Panc1 (cell line): Measurements from ENCODE around the gene PIERCE2. TPM values are rescaled to one million over a fixed set of nuclear protein-coding genes. Genes with fewer than 3 reads are reported as not detected.

Source experiments
- ATAC-seq: fragments of 200-7000 bp; cut with Tn5 transposase; 2 replicates; pipeline ENCODE4 v1.9.1; 2020; ENCODE audit warnings: mild to moderate bottlenecking, moderate library complexity
- BruUV-seq: library from RNA; stranded (reverse); fragments of 400-500 nt; replicated peaks from 2 replicates; lab custom pipeline; 2021; lab: Mats Ljungman, UMichigan
- CTCF ChIA-PET: fragments of 300-600 bp; sonication (Branson Sonifier 250); formaldehyde crosslinking; loops from one replicate; lab custom pipeline; 2022; ENCODE audit warnings: antibody characterized with exemption; lab: Charles Lee
- POLR2A ChIA-PET: fragments of 300-600 bp; sonication (Branson Sonifier 250); formaldehyde crosslinking; loops from one replicate; lab custom pipeline; 2022; ENCODE audit warnings: antibody characterized with exemption; lab: Charles Lee
- DNase-seq: peaks from one replicate; pipeline ENCODE4 v3.0.0-alpha.2; 2010; ENCODE audit warnings: low read depth, low spot score
- H3K27ac ChIP-seq: 2 replicates; pipeline ENCODE4 v1.5.1; 2011; ENCODE audit warnings: mild to moderate bottlenecking, low read length, inconsistent platforms
- H3K27me3 ChIP-seq: fragments of 200-500 bp; sonication (Bioruptor generic); 2 replicates; pipeline ENCODE4 v1.6.0; 2014; ENCODE audit warnings: low read length, inconsistent platforms; ENCODE audit not compliant: control insufficient read depth, insufficient read depth
- H3K36me3 ChIP-seq: fragments of 200-500 bp; sonication (Bioruptor generic); 2 replicates; pipeline ENCODE4 v1.5.1; 2014; ENCODE audit warnings: inconsistent platforms, mild to moderate bottlenecking, low read length, moderate library complexity; ENCODE audit not compliant: control insufficient read depth, insufficient read depth
- H3K4me1 ChIP-seq: 2 replicates; pipeline ENCODE4 v1.5.1; 2011; ENCODE audit warnings: inconsistent platforms, mild to moderate bottlenecking, low read length, moderate library complexity; ENCODE audit not compliant: control insufficient read depth, insufficient read depth
- H3K4me3 ChIP-seq, 2 experiments: 2 replicates each; pipeline ENCODE4 v1.5.1; 2011 to 2012; ENCODE audit warnings: low read depth in 2 of 2, low read length in 2 of 2, mild to moderate bottlenecking in 2 of 2, inconsistent platforms in 1 of 2, moderate library complexity in 1 of 2
- H3K9me3 ChIP-seq: fragments of 200-500 bp; sonication (Bioruptor generic); 2 replicates; pipeline ENCODE4 v1.5.1; 2014; ENCODE audit warnings: low read depth, mild to moderate bottlenecking, inconsistent platforms, low read length, moderate library complexity; ENCODE audit not compliant: control insufficient read depth, insufficient read depth
- CTCF ChIP-seq: fragments of 450-650 bp; IDR thresholded peaks from 2 replicates; pipeline ENCODE4 v1.5.1; 2017; ENCODE audit warnings: mild to moderate bottlenecking
- POLR2AphosphoS5 ChIP-seq: IDR thresholded peaks from 2 replicates; pipeline ENCODE4 v1.6.1; 2012; ENCODE audit warnings: mild to moderate bottlenecking, low read depth, low read length, moderate library complexity
- REST ChIP-seq, 2 experiments: IDR thresholded peaks; 2 replicates each; pipeline ENCODE4 v1.6.1; 2011 to 2012; ENCODE audit warnings: low read depth in 2 of 2, control low read depth in 1 of 2, low read length in 1 of 2, mild to moderate bottlenecking in 1 of 2, moderate library complexity in 1 of 2; ENCODE audit not compliant: insufficient read depth in 1 of 2
- SIN3A ChIP-seq: IDR thresholded peaks from 2 replicates; pipeline ENCODE4 v1.6.1; 2012; ENCODE audit warnings: low read depth, mild to moderate bottlenecking, low read length, moderate library complexity, borderline replicate concordance; ENCODE audit not compliant: insufficient read depth
- TCF7L2 ChIP-seq: IDR thresholded peaks from 2 replicates; pipeline ENCODE4 v1.6.1; 2011; ENCODE audit warnings: mild to moderate bottlenecking, low read depth, low read length, inconsistent platforms
- in situ Hi-C: cut with HindIII; loops from 2 replicates; pipeline ENCODE4 v1.10.0; 2016; ENCODE audit warnings: low sequenced_read_pairs, low pct_unique_long_range_greater_than_20kb
- intact Hi-C: fragments of 100-400 bp; cut with micrococcal nuclease; formaldehyde crosslinking; loops from one replicate; pipeline ENCODE4 v1.10.0; 2022; ENCODE audit not compliant: unreplicated experiment
- total RNA-seq: library from RNA; stranded (reverse); gene quantifications from one replicate; pipeline ENCODE4 v1.2.1, GENCODE V29; 2021; ENCODE audit not compliant: unreplicated experiment

The PIERCE2 gene
- total RNA-seq, 1 experiment from 2014 or later = 2.8 TPM

- ChIA-PET POLR2A (no interaction called here), CTCF (no interaction called here)
- Histone ChIP-seq H3K27me3 (no peaks in the 10 kb centered on the region), H3K27ac (no peak overlapping the region), H3K4me3 (no peak overlapping the region), H3K9me3 (no peaks in the 10 kb centered on the region), H3K4me1 (no peaks in the 10 kb centered on the region), H3K36me3 (no peaks in the 10 kb centered on the region)
- DNase-seq = no peak
- ATAC-seq = no peak
- no TSS peak for BruUV-seq
- in situ Hi-C loops (no loop called here), intact Hi-C loops (no loop called here)
- no peak for TF ChIP-seq POLR2AphosphoS5
- TF ChIP-seq SIN3A = no peak
- no peak for TF ChIP-seq CTCF
- no peak for TF ChIP-seq REST (IDR thresholded peaks at IDR 0.05; ENCODE audit: insufficient read depth in 1 of 2, low read depth in 2 of 2, low read length in 1 of 2)
- no peak for TF ChIP-seq TCF7L2
Observed at GRCh38 chr15:55457401-55458022, 49.2 kb downstream of the PIERCE2 start.

- CTCF ChIA-PET = no interaction called here
- no peak overlapping the region for H3K27ac ChIP-seq
- TF ChIP-seq TCF7L2 = no peak
- no peak for TF ChIP-seq REST (IDR thresholded peaks at IDR 0.05; ENCODE audit: insufficient read depth in 1 of 2, low read depth in 2 of 2, low read length in 1 of 2)
- no peak for TF ChIP-seq SIN3A
- TF ChIP-seq CTCF = no peak
- no peak for TF ChIP-seq POLR2AphosphoS5
- no peak overlapping the region for H3K4me3 ChIP-seq
- H3K27me3 ChIP-seq = no peaks in the 10 kb centered on the region
- ATAC-seq (no peak), DNase-seq (no peak)
- H3K9me3 ChIP-seq = no peaks in the 10 kb centered on the region
- intact Hi-C loops = no loop called here
- BruUV-seq = no TSS peak
- H3K4me1 ChIP-seq = no peaks in the 10 kb centered on the region
- in situ Hi-C loops = no loop called here
- no peaks in the 10 kb centered on the region for H3K36me3 ChIP-seq
- POLR2A ChIA-PET = no interaction called here
Observed at GRCh38 chr15:55461447-55461846, 53.2 kb downstream of the PIERCE2 start.
